ENCODE measurements around the gene FBXL17.
A peak's percentile ranks its signal among the peaks of the same experiment; 100 is the strongest.

The FBXL17 gene

GRCh38 chr5:108122702-108123101 is 259.2 kb downstream of the FBXL17 start:
- DNase-seq (ENCODE audit: insufficient read length, low spot score) (no peak), FAIRE-seq (no peak)
- TF ChIP-seq CTCF (IDR thresholded peaks at IDR 0.05; ENCODE audit: insufficient read depth, missing control alignments): no peak

- TF ChIP-seq CTCF (IDR thresholded peaks at IDR 0.05; ENCODE audit: insufficient read depth, missing control alignments): no peak
- no peak for DNase-seq (ENCODE audit: insufficient read length, low spot score)
- FAIRE-seq: no peak
Observed at GRCh38 chr5:108118813-108119514, 262.9 kb downstream of the FBXL17 start.

GRCh38 chr5:108115673-108116072 is 266.2 kb downstream of the FBXL17 start:
- FAIRE-seq: no peak
- TF ChIP-seq CTCF (IDR thresholded peaks at IDR 0.05; ENCODE audit: insufficient read depth, missing control alignments): no peak
- DNase-seq (ENCODE audit: insufficient read length, low spot score): no peak

- TF ChIP-seq CTCF (IDR thresholded peaks at IDR 0.05; ENCODE audit: insufficient read depth, missing control alignments): no peak
- DNase-seq (ENCODE audit: insufficient read length, low spot score) (no peak), FAIRE-seq (peak; percentile 70)
Observed at GRCh38 chr5:108113950-108114349, 267.9 kb downstream of the FBXL17 start.

- DNase-seq (ENCODE audit: insufficient read length, low spot score) (no peak), FAIRE-seq (no peak)
- no peak for TF ChIP-seq CTCF (IDR thresholded peaks at IDR 0.05; ENCODE audit: insufficient read depth, missing control alignments)
Observed at GRCh38 chr5:108111736-108112135, 270.2 kb downstream of the FBXL17 start.

GRCh38 chr5:108109059-108109458 is 272.8 kb downstream of the FBXL17 start:
- DNase-seq (ENCODE audit: insufficient read length, low spot score) (no peak), FAIRE-seq (no peak)
- TF ChIP-seq CTCF (IDR thresholded peaks at IDR 0.05; ENCODE audit: insufficient read depth, missing control alignments): no peak

GRCh38 chr5:108104448-108104847 is 277.4 kb downstream of the FBXL17 start:
- DNase-seq (ENCODE audit: insufficient read length, low spot score): no peak
- no peak for FAIRE-seq
- no peak for TF ChIP-seq CTCF (IDR thresholded peaks at IDR 0.05; ENCODE audit: insufficient read depth, missing control alignments)

Measured in D721Med (cell line).